GM23338 (cell line): ENCODE data around the gene PPY. TPM values are rescaled to one million over a fixed set of nuclear protein-coding genes. Genes with fewer than 3 reads are reported as not detected.

Source experiments
- ATAC-seq: fragments of 200-7000 bp; cut with Tn5 transposase; 3 replicates; pipeline ENCODE4 v1.9.1; 2020
- DNase-seq: peaks from one replicate; pipeline ENCODE4 v3.0.0-alpha.2; 2015; ENCODE audit warnings: low spot score
- H2AFZ ChIP-seq: fragments of 200-600 bp; sonication (generic); 2 replicates; pipeline ENCODE4 v1.8.0; 2016; ENCODE audit warnings: antibody characterized with exemption, mild to moderate bottlenecking, moderate library complexity
- H3F3A ChIP-seq: fragments of 200-600 bp; sonication (generic); replicated peaks from 2 replicates; pipeline ENCODE4 v1.8.0; 2017; ENCODE audit warnings: antibody characterized with exemption, mixed run types, low read depth
- H3K27ac ChIP-seq: fragments of 200-600 bp; sonication (generic); 2 replicates; pipeline ENCODE4 v1.6.1; 2016; ENCODE audit warnings: low read depth
- H3K27me3 ChIP-seq: fragments of 200-600 bp; sonication (generic); 2 replicates; pipeline ENCODE4 v1.8.0; 2016; ENCODE audit warnings: mild to moderate bottlenecking, mixed run types, moderate library complexity; ENCODE audit not compliant: insufficient read depth
- H3K36me3 ChIP-seq: fragments of 200-600 bp; sonication (generic); 2 replicates; pipeline ENCODE4 v1.8.0; 2016; ENCODE audit warnings: mild to moderate bottlenecking; ENCODE audit not compliant: insufficient read depth
- H3K4me1 ChIP-seq: fragments of 200-600 bp; sonication (generic); 2 replicates; pipeline ENCODE4 v1.8.0; 2016; ENCODE audit warnings: mild to moderate bottlenecking, moderate library complexity; ENCODE audit not compliant: insufficient read depth
- H3K4me2 ChIP-seq: fragments of 200-600 bp; sonication (generic); 2 replicates; pipeline ENCODE4 v1.7.1; 2017; ENCODE audit warnings: mixed run types
- H3K4me3 ChIP-seq: fragments of 200-600 bp; sonication (generic); 2 replicates; pipeline ENCODE4 v1.6.1; 2016; ENCODE audit warnings: mixed run types
- H3K79me2 ChIP-seq: fragments of 200-600 bp; sonication (generic); replicated peaks from 2 replicates; pipeline ENCODE4 v1.8.0; 2017; ENCODE audit warnings: mild to moderate bottlenecking; ENCODE audit not compliant: insufficient read depth
- H3K9me2 ChIP-seq: fragments of 200-600 bp; sonication (generic); 2 replicates; pipeline ENCODE4 v1.8.0; 2017; ENCODE audit not compliant: insufficient read depth
- H4K20me1 ChIP-seq: fragments of 200-600 bp; sonication (generic); replicated peaks from 2 replicates; pipeline ENCODE4 v1.8.0; 2017; ENCODE audit warnings: mild to moderate bottlenecking; ENCODE audit not compliant: insufficient read depth
- H3K27ac Mint-ChIP-seq: 2 replicates; pipeline ENCODE4 v1.8.0; 2020; ENCODE audit warnings: inconsistent platforms, mild to moderate bottlenecking, moderate library complexity, mixed read lengths
- H3K27me3 Mint-ChIP-seq: 3 replicates; pipeline ENCODE4 v1.8.0; 2022; ENCODE audit warnings: low read depth, mild to moderate bottlenecking, moderate library complexity, mixed read lengths, inconsistent platforms; ENCODE audit not compliant: insufficient read depth, poor library complexity
- H3K36me3 Mint-ChIP-seq: 3 replicates; pipeline ENCODE4 v1.8.0; 2021; ENCODE audit warnings: low read depth, mild to moderate bottlenecking, inconsistent platforms, moderate library complexity, mixed read lengths
- H3K4me1 Mint-ChIP-seq: 3 replicates; pipeline ENCODE4 v1.8.0; 2020; ENCODE audit warnings: mild to moderate bottlenecking, inconsistent platforms, mixed read lengths
- H3K4me3 Mint-ChIP-seq: 3 replicates; pipeline ENCODE4 v1.8.0; 2021; ENCODE audit warnings: moderate library complexity, mild to moderate bottlenecking, inconsistent platforms, mixed read lengths
- H3K9me3 Mint-ChIP-seq: 3 replicates; pipeline ENCODE4 v1.8.0; 2020; ENCODE audit warnings: moderate library complexity, mild to moderate bottlenecking, inconsistent platforms, mixed read lengths
- CTCF ChIP-seq, 2 experiments: fragments of 200-600 bp in 1 of 2; sonication (generic) in 1 of 2; conservative IDR thresholded peaks; 2 replicates each; pipeline versions ENCODE4 v1.5.1 to v1.6.1; 2016 to 2017; ENCODE audit warnings: antibody characterized with exemption in 2 of 2, low read depth in 2 of 2, mild to moderate bottlenecking in 2 of 2, moderate library complexity in 1 of 2
- EZH2 ChIP-seq: fragments of 200-600 bp; sonication (generic); IDR thresholded peaks from one replicate; pipeline ENCODE4 v1.8.0; 2017; ENCODE audit warnings: antibody characterized with exemption, mild to moderate bottlenecking, low read depth; ENCODE audit not compliant: unreplicated experiment
- POLR2AphosphoS5 ChIP-seq: IDR thresholded peaks from 2 replicates; pipeline ENCODE4 v1.6.1; 2016; ENCODE audit warnings: antibody characterized with exemption, low read depth
- REST ChIP-seq: IDR thresholded peaks from one replicate; pipeline ENCODE4 v1.6.1; 2018; ENCODE audit warnings: antibody characterized with exemption; ENCODE audit not compliant: unreplicated experiment
- ZNF331 ChIP-seq: fragments of 250-450 bp; sonication (Bioruptor Pico); IDR thresholded peaks from 2 replicates; pipeline ENCODE4 v1.5.0; 2020; ENCODE audit warnings: low read depth, mild to moderate bottlenecking, moderate library complexity
- polyA plus RNA-seq: library from polyadenylated mRNA; unstranded; fragments of >200 nt; fragmentation: Nextera tagmentation; extraction: Ambion mirVana; gene quantifications from 2 replicates; pipeline ENCODE4 v1.2.1, GENCODE V29; 2016
- total RNA-seq: library from RNA; depleted of rRNA; stranded (reverse); fragments of >200 nt; shearing (Covaris generic); gene quantifications from 2 replicates; pipeline ENCODE4 v1.2.3, GENCODE V29; 2014

The PPY gene
- total and polyA plus RNA-seq, 2 experiments from 2014 or later: 0.94 TPM; not detected in 1

GRCh38 chr17:43916385-43916784 lies 25.9 kb downstream of the PPY start:
- no peak overlapping the region for H3K27ac Mint-ChIP-seq
- no peak overlapping the region for H2AFZ ChIP-seq
- H3K9me3 Mint-ChIP-seq: peaks cover 6% of the 10 kb centered on the region; the same call in 2 of the 3 replicates
- H3K9me2 ChIP-seq: no peaks in the 10 kb centered on the region
- no peak overlapping the region for H3K4me3 ChIP-seq
- no peaks in the 10 kb centered on the region for H3K36me3 ChIP-seq
- DNase-seq (no peak), ATAC-seq (no peak)
- no peaks in the 10 kb centered on the region for H3F3A ChIP-seq
- no peaks in the 10 kb centered on the region for H4K20me1 ChIP-seq
- H3K4me1 Mint-ChIP-seq: peaks cover 20% of the 10 kb centered on the region
- no peak overlapping the region; the same call in 1 of the 3 replicates for H3K4me3 Mint-ChIP-seq
- H3K4me1 ChIP-seq: peaks cover 7% of the 10 kb centered on the region; the same call in 1 of the 2 replicates
- peak overlapping the region; percentile 80; the same call in 1 of the 2 replicates for H3K4me2 ChIP-seq
- peaks cover 6% of the 10 kb centered on the region; the same call in 1 of the 3 replicates for H3K36me3 Mint-ChIP-seq
- H3K27me3 Mint-ChIP-seq: peaks cover 29% of the 10 kb centered on the region
- TF ChIP-seq EZH2 (no peak), CTCF (conservative IDR thresholded peaks at IDR 0.05; ENCODE audit: low read depth in 2 of 2) (peak in 1 of 2 experiments; percentile 17; a peak in 1 of 4 replicates), POLR2AphosphoS5 (no peak)
- no peak overlapping the region for H3K27ac ChIP-seq
- H3K79me2 ChIP-seq: no peaks in the 10 kb centered on the region
- H3K27me3 ChIP-seq: peaks cover 26% of the 10 kb centered on the region

- Mint-ChIP-seq H3K4me1 (peaks cover 20% of the 10 kb centered on the region), H3K27ac (no peak overlapping the region), H3K27me3 (peaks cover 28% of the 10 kb centered on the region), H3K4me3 (no peak overlapping the region), H3K9me3 (peaks cover 6% of the 10 kb centered on the region; the same call in 2 of the 3 replicates), H3K36me3 (peaks cover 6% of the 10 kb centered on the region; the same call in 1 of the 3 replicates)
- no peaks in the 10 kb centered on the region for H3K36me3 ChIP-seq
- H3K79me2 ChIP-seq: no peaks in the 10 kb centered on the region
- no peak overlapping the region for H3K4me2 ChIP-seq
- no peak for ATAC-seq
- no peak overlapping the region for H3K4me3 ChIP-seq
- H3K27ac ChIP-seq: no peak overlapping the region
- TF ChIP-seq ZNF331 (CRISPR knock-in tag): no peak
- TF ChIP-seq REST: no peak
- TF ChIP-seq POLR2AphosphoS5: no peak
- no peaks in the 10 kb centered on the region for H3K9me2 ChIP-seq
- DNase-seq: no peak
- H3F3A ChIP-seq: no peaks in the 10 kb centered on the region
- H3K27me3 ChIP-seq: peaks cover 26% of the 10 kb centered on the region
- H2AFZ ChIP-seq: no peak overlapping the region
- no peaks in the 10 kb centered on the region for H4K20me1 ChIP-seq
- H3K4me1 ChIP-seq: peaks cover 7% of the 10 kb centered on the region; the same call in 1 of the 2 replicates
Observed at GRCh38 chr17:43915559-43915958, 26.7 kb downstream of the PPY start.
